Measurements from ENCODE around the gene SART1.

SART1 gene, protein sequence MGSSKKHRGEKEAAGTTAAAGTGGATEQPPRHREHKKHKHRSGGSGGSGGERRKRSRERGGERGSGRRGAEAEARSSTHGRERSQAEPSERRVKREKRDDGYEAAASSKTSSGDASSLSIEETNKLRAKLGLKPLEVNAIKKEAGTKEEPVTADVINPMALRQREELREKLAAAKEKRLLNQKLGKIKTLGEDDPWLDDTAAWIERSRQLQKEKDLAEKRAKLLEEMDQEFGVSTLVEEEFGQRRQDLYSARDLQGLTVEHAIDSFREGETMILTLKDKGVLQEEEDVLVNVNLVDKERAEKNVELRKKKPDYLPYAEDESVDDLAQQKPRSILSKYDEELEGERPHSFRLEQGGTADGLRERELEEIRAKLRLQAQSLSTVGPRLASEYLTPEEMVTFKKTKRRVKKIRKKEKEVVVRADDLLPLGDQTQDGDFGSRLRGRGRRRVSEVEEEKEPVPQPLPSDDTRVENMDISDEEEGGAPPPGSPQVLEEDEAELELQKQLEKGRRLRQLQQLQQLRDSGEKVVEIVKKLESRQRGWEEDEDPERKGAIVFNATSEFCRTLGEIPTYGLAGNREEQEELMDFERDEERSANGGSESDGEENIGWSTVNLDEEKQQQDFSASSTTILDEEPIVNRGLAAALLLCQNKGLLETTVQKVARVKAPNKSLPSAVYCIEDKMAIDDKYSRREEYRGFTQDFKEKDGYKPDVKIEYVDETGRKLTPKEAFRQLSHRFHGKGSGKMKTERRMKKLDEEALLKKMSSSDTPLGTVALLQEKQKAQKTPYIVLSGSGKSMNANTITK

DNA sequence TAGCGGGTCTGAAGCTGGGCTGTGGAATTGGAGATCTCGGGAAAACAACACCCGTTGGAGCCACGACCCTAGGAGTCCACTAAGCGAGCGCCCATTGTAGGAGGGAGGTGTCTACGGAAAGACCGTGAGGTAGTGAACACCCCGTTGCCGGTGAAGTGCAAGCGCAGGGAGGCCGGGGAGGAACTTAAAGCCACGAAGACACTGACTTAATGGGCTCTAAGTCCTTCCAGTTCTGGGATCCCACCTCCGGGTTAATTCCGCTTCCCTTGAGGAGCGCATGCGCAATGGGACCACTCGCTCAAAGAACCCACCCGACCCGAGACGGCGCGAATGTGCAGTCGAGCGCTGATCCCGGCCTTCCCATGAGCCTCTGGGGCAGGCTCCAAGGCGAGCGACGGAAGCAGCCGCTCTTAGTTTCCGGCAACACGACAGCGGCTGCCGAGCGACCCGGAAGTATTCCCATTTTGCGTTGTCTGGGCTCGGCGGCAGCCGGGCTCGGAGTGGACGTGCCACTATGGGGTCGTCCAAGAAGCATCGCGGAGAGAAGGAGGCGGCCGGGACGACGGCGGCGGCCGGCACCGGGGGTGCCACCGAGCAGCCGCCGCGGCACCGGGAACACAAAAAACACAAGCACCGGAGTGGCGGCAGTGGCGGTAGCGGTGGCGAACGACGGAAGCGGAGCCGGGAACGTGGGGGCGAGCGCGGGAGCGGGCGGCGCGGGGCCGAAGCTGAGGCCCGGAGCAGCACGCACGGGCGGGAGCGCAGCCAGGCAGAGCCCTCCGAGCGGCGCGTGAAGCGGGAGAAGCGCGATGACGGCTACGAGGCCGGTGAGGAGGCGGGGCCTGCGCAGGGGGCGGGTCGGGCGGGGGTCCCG, at the start of gene SART1:
TSS of gene SART1 (plus strand) at position 468 of the 874 bp plus-strand sequence. CDS start at position 515, 47 bp downstream.
- DNase-seq, result peak; percentile 96

DNA sequence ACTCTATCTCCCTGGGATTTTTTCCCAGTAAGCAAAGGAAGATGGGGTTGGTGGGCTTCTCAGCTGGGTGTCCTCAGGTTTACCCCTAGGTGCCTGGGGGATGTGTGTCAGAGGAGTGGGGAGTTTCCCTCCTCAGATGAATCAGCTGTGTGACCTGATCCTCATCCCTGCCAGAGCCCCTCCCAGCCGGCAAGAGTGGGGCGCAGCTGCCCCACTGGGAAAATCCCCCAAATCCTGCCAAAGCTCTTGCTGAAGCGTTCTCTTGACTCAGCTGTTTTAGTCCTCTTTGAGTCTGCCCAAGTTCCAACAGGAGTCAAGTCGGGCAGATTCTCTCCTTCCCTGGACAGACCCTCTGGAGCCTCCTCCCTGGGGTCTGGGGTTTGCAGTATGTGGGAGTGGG, 48.7 kb upstream of the SART1 start:
- DNase-seq, result no peak

DNA sequence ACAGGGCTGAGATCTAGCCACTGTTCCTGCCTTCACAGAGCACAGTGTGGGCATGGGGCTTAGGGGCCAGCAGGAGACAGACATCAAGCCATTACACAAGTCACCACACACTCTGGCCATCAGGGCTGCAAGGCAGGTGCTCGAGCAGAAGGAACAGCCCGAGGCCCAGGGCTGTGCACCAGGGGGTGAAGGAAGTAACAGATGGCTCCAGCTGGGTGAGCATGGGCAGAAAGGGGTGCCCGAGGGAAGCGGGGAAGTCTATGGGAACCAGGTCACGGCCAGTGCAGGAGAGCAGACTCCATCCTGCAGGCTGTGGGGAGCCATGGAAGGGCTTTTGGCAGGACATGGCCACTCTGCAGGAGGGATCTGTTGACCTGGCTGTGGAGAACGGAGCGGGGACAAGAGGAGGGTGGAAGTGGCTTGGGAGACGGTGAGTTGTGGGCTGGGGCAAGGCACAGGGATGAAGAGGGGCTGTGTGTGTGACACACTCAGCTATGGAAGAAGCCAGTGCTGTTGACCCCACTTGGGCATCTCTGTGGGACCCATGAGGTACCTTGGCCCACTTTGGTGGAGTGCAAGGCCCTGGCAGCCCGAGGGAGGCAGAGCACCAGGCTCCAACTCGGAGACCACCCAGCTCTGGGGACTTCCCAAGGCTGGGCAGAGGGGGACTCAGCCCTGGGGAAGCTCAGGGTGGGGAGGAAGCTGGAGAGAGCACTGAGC, 46.3 kb upstream of the SART1 start:
- DNase-seq, result no peak

DNA sequence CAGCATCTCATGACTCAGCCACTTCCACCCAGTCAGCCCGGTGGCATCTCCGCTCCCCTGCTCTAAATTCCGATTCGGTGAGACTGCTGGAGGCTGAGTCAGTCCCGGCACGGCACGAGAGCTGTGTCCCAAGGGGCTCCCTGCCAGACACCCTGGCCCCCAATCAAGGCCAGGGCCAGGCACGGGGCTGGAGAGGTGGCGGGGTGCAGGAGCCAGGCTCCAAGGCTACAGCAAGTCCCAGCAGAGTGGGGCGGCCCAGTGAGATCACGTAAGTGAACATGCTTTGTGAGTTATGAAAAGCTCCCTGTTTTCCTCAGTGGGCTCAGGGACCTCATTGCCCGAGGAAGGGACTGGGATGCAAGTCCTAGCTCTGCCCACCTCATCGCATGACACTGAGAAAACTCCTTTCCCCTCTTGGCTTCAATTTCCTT, 45.7 kb upstream of the SART1 start:
- DNase-seq, result no peak

DNA sequence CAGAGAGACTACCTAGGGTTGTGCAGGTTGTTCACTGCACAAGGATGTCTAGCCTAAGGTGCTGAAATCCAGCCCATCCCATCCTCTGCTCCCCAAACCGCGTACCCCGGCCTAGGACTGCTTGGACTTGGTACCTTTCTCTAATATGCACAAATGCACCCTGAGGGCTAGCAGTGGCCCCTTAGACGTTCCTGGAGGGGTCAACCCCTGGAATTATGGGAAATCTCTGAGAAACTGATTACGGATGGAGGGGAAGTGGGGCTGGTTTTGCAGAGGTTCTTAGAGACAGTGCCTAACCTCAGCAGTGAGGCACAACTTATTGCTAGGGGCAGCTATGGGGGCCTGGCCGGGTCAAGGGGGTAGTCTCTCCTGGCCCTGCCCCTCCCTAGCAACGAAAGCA, 45.1 kb upstream of the SART1 start:
- no peak for DNase-seq

DNA sequence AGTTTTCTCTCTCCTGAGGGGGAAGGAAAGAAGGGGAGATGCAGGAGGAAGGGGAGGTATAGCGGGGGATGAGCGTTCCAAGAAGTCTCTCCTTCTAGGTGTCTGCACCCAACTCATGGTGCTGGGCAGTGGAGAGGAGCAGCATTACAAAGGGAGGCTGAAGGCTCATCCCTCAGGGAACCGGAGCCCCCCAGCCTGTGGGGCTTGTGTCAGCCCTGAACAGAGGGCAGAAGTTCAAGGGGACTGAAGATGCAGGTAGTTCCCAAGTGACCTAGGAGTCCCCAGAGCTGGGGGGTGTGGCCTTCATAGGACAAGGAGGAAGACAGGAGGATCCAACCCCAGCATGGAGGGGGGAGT, 44.5 kb upstream of the SART1 start:
- DNase-seq, result no peak

DNA sequence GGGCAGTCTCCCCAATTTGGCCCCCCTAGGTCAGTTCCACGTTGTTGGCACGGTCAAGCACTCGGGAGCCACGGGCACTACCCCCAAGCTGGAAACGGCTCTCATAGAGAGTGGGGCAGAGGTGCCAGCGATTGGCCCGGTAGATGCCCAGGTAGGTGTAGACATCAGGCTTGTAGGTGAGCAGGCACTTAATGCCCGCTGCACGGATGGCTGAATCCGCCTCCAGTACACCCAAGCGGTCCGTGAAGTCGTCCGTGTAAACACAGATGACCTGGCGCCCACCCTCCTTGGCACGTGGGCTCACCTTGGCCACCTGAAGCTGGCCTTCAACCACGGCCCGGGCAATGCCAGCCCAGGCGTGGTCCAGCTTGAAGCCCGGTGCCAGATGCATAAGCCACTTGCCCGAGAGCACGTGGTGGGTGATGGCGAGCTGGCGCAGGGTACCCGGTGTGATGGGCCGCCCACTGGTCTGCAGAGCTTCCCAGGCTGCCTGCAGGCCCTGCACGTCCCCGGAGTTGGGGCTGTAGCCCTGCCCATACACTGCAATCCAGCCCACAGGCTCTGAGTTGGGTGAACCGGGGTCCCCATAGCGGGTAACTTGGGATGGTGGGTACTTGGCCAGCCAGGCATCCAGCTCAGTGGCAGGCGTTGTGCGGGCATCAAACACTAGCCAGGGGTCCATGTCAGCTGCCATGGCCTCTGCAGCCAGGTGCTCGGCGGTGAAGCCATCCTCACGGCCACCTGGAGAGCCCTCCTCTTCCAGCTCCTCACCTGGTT, 43.9 kb upstream of the SART1 start:
- DNase-seq, result no peak

DNA sequence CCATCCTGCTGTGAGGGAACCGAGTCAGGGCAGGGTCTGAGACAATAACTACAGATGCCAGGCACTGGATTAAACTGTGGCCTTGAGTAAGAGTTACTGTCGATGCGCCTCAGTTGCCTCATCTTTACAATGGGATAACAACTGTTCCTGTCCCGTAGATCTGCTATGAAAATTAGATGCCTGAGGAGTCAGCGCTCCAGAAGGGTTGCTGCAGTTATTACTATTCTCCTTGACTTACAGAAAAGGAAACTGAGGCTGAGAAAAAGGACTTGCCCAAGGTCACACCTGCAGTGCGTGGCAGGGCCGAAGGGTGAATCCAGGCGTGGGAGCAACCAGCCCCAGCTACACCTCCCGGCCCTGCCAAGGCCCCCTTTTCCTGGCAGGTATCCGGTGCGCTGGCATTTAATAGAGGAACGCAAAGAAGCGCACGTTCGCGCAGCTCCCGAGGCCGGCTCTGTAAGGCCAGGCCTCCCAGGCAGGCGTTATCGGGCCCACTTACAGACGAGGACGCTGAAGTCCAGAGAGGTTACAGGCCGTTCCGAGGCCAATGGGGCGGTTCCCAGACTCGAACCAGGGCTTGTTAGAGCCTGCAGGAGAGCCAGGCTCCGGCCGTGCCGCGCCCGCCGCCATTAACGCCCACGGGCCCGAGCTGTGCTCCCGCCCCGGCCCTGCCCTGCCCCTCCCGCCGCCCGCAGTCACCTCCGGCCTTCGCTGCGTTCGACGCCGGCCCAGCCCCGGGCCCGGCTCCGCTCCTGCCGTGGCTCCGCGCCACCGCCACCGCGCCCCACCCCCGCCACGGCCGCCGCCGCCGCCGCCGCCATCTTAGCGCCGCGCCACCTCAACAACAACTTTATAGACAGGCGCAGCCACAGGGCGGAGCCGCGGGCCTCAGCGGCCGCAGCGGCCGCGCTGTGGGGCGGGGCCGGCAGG, 43.1 kb upstream of the SART1 start, which contains the start of gene C11orf68:
TSS of gene C11orf68 (minus strand) at position 852 of the 930 bp plus-strand sequence. CDS start at position 821, 31 bp downstream.
- no peak for DNase-seq

DNA sequence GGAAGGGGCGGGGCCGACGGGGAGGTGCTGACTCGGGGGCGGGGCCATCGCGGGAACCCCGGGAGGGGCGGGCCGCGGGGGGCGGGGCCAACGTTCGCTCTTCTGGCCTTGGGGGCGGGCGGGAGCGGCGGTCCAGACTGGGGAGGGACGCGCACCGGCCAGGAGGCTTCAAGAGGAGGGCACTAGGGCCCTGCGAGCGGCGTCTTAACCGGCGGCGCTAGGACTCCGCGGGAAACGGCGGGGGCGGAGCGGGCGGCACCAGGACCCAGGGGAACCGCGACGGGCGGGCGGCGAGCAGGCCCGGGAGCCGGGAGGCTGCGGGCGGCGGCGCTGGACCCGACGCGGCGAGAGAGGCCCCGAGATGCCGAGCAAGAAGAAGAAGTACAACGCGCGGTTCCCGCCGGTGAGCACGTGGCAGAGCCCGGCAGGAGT, 42.4 kb upstream of the SART1 start, which contains the start of gene DRAP1:
TSS of gene DRAP1 (plus strand) at position 286 of the 432 bp plus-strand sequence. CDS start at position 362, 76 bp downstream.
- DNase-seq, result peak; percentile 96

DNA sequence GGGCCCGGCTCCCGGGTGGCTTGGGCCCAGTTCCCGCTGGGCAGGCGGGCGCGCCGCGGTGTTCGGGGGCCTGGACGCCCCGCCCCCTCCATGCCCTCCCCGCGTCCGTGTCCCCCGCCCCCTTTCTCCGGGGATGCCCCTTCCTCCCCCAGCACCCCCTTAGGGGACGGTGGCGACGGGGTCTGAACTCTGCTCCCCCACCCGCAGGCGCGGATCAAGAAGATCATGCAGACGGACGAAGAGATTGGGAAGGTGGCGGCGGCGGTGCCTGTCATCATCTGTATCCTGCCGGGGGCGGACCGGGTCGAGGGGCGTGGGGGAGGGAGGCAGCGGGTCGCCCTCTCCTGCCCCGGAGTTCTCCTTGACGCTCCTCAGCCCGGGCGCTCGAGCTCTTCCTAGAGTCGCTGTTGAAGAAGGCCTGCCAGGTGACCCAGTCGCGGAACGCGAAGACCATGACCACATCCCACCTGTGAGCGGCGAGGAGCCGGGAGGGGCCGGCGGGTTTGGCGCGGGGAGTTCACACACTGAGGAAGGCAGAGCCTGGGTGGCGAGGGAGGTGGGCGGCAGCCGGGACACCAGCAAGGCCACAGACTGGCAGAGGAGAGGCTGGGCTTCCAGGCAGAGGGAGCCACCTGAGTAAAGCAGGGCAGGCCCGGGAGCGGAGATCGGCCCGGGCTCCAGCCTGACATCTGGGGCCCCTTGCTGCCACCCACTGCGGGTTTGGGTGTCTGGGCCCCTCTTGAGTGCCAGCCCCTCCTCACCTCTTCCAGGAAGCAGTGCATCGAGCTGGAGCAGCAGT, 41.8 kb upstream of the SART1 start:
- no peak for DNase-seq

DNA sequence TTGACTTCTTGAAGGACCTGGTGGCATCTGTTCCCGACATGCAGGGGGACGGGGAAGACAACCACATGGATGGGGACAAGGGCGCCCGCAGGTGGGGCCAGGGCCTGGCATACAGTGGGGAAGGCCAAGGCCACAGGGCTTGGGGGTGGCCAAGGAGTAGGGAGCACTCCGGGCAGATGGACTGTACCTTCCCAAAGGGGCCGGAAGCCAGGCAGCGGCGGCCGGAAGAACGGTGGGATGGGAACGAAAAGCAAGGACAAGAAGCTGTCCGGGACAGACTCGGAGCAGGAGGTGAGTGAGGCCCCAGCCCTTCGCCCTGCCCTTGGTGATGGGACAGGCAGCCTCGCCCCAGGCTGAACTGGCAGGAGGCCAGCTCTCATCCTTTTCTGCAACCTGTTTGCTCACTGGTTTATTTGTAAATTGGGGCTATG, 41.1 kb upstream of the SART1 start:
- DNase-seq, result no peak

DNA sequence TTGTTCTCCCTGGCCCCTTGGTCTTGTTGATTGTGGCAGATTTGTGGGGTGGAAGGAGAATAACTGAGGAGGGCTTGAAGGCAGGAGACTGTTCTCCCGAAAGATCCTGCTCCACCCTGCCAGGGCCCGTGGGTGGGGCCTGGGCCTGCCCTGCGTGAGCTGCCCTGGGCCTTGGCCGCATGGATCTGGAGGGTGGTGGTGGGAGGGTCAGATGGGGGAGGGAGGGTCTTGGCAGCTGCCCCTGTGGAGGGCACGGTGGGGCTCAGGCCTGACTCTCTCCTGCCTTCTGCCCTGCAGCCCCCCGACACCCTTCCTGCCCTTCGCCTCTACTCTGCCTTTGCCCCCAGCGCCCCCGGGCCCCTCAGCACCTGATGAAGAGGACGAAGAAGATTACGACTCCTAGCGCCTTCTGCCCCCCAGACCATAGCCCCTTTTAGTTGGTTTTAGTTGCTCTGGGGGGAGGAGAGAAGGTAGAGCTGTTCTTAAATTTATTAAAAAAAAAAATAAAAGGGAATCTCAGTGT, 40.4 kb upstream of the SART1 start:
- no peak for DNase-seq

DNA sequence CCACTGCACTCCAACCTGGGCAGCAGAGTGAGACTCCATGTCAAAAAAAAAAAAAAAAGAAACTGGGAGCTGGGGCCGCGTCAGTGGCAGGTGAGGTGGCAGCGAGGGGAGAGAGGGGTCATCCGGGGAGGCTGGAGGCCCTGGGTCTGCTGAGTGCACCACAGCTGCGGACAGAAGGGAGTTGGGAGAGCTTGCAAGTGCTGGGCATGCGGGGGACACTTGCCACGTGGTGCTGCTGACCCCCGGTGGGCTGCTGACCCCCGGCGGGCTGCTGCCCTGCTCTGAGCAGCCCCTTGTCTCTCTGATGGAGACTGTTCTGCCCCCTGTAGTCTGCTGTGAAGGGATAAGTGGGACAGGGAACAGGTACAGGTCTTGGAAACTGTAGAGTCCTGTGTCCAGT, 39.7 kb upstream of the SART1 start:
- DNase-seq, result no peak

DNA sequence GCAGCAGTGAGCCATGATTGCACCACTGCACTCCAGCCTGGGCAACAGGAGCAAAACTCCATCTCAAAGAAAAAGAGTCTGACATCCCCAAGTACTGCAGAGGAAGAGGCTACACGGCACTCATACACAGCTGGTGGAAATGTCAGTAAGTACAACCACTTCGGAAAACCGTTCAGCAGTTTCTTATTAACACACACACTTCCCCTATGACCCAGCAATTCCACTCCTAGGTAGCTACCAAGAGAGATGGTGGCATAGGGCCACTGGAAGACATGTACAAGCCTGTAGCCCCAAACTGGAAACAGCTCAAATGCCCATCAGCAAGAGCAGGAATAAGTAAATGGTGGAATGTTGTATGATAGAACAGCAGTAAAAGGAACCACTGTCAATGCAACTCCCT, 39.0 kb upstream of the SART1 start:
- DNase-seq, result no peak

DNA sequence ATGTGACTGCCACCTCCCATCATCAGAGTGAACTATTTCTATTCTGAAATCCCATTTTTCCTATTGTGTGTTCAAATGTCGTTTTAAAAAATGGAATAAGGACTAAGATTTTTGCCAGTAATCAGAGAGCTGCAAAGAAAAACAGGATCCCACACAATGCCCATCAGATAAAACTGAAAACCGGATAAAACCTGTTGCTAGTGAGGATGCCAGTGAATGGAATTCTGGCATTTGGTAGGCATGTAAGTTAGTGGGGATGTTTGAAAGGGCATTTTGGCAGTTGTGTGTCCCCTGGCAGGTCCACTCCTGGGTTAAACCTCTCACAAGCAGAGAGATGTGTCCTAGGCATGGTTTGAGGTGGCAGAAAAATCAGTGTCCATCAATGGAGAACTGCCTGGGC, 36.1 kb upstream of the SART1 start:
- DNase-seq, result no peak

DNA sequence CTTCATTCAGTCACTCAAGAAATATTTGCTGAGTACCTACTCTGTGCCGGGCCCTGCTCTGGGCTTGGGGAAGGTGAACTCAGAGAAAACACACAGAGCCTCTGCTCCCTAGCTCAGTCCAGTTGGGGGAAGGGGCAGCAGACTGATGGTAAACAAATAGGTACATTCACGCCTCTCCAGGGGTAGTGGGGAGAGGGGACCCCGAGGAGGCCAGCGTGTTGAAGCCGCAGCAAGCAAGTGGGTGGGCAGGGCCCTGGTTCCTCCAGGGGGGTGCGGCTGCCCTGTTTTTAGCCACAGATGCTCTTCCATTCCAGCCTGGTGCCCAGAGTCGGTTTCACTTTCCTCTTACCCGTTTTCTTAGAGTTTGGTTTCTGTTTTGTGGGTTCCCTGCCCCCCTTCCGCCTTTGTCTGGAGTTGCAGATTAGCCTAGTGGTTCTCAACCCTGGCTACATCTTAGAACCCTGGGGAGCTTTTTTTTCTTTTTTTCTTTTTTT, 33.6 kb upstream of the SART1 start:
- no peak for DNase-seq

DNA sequence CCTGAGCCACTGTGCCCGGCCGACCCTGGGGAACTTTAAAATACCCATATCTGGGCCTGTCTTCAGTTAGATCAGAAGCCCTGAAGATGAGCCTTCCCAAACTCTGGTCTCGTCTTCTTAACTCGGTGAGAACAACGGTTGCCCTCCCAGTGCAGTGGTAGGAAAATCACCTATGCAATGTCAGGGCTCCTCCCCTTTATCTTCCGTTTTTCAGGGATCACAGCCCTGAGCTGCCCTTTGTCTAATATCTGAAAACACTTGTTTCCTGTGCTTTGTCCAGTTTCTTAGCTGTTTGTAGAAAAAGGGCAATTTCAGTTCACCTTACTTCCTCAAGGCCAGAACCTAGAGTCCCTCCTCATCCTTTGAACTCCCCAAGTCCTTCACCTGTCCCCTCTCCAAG, 32.9 kb upstream of the SART1 start:
- DNase-seq, result no peak

DNA sequence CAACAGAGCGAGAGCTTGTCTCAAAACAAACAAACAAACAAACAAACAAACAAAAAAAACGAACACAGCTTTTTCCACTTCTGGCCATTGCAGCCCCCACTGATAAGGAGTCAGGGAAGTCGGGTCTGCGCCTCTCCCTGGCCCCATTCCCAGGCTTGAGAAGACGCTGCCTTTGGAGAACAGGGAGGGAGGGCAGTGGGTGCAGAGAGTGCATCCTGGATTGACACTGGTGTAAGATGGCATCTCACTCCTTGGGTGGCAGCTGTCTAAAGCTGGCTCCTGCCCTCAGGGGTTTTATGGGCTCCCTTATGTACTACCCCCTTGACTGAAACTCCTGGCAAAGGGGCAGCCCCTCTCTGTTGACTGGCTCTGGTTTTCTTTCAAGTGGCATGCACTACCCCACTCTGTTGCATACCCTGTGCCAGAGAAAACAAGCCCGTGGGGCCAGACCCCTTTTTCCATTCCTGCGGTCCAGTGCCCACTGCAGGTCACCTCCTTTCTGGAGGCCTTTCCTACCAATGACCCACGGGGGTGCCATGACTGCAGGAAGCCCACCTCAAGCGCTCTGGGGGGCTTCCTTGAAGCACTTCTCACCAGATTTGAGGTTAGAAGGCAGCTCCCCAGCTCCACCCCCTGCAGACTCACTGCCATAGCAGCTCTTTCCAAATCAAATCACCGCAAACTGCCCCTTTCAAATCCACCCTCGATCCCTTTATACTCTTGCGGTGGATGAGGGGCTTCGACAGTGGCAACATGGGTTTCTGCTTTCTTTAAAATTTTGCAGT, 29.6 kb upstream of the SART1 start:
- DNase-seq, result no peak
